Thyroid gland (tissue), 4 donors: ENCODE results near the gene CWC15.

Experiments used
- POLR2A ChIP-seq, 2 donors: fragments of 450-650 bp; IDR thresholded peaks; one replicate each; pipeline ENCODE4 v1.6.1; 2017; ENCODE audit warnings: antibody characterized with exemption in 2 of 2, mild to moderate bottlenecking in 2 of 2, moderate library complexity in 1 of 2
- TF ChIP-seq, protein P1 (sequence below), 6 experiments: fragments of 200-600 bp in 3 of 6; fragments of 450-650 bp in 3 of 6; sonication (generic) in 3 of 6; IDR thresholded peaks; one replicate each; pipeline ENCODE4 v1.5.1; 2016 to 2019; ENCODE audit warnings: antibody characterized with exemption in 6 of 6, mild to moderate bottlenecking in 2 of 6, inconsistent platforms in 1 of 6, moderate library complexity in 1 of 6

DNA sequence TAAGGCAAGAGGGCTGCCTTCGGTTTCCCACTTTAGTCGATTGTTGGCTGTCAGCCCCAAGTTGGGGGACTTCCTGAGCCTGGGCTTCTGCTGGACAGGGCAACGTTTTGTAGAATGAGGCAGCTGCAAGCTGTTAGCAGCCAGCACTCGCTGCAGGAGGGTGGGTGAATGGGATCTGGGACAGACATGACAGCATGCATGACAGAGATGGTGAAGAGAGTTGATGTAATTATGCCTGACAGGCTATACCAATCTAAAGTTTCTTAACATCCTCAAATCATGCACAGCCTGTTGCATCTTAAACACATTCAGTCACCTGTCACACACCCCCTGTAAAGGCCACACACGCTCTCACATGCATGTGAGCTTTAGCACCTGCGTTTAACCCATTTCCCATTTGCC is 49.2 kb downstream of the CWC15 start:
- TF ChIP-seq, protein P1, sequence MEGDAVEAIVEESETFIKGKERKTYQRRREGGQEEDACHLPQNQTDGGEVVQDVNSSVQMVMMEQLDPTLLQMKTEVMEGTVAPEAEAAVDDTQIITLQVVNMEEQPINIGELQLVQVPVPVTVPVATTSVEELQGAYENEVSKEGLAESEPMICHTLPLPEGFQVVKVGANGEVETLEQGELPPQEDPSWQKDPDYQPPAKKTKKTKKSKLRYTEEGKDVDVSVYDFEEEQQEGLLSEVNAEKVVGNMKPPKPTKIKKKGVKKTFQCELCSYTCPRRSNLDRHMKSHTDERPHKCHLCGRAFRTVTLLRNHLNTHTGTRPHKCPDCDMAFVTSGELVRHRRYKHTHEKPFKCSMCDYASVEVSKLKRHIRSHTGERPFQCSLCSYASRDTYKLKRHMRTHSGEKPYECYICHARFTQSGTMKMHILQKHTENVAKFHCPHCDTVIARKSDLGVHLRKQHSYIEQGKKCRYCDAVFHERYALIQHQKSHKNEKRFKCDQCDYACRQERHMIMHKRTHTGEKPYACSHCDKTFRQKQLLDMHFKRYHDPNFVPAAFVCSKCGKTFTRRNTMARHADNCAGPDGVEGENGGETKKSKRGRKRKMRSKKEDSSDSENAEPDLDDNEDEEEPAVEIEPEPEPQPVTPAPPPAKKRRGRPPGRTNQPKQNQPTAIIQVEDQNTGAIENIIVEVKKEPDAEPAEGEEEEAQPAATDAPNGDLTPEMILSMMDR (IDR thresholded peaks at IDR 0.05) = no peak
- TF ChIP-seq POLR2A (IDR thresholded peaks at IDR 0.05) = no peak
